ENCODE data around the gene HAUS5.
A peak's percentile ranks its signal among the peaks of the same experiment; 100 is the strongest.

- TF ChIP-seq CTCF (IDR thresholded peaks at IDR 0.05; ENCODE audit: low read length) = peak; percentile 75
- TF ChIP-seq EZH2 (IDR thresholded peaks at IDR 0.05; ENCODE audit: borderline replicate concordance, low read length) = no peak
Measured at GRCh38 chr19:35592226-35592625, 20.3 kb upstream of the HAUS5 start.

Measured in OCI-LY1 (cell line).